ENCODE results near the gene OLFM1.

Gene OLFM1

GRCh38 chr9:135084881-135085760 is 2.3 kb upstream of the OLFM1 start:
- TF ChIP-seq TAF1 (IDR thresholded peaks at IDR 0.05; ENCODE audit: borderline replicate concordance, insufficient read depth, low read length) (no peak), POLR2AphosphoS5 (IDR thresholded peaks at IDR 0.05; ENCODE audit: low read depth, low read length) (no peak), SIN3A (IDR thresholded peaks at IDR 0.05; ENCODE audit: borderline replicate concordance, insufficient read depth, low read length) (no peak), REST (IDR thresholded peaks at IDR 0.05; ENCODE audit: insufficient read depth in 1 of 2, low read depth in 2 of 2, low read length in 2 of 2) (no peak), FOXP2 (optimal IDR thresholded peaks at IDR 0.05; ENCODE audit: borderline replicate concordance, extremely low read depth, extremely low read length, insufficient read depth) (no peak)

GRCh38 chr9:135085830-135086546 is 1.5 kb upstream of the OLFM1 start:
- TF ChIP-seq TAF1 (IDR thresholded peaks at IDR 0.05; ENCODE audit: borderline replicate concordance, insufficient read depth, low read length) (no peak), FOXP2 (optimal IDR thresholded peaks at IDR 0.05; ENCODE audit: borderline replicate concordance, extremely low read depth, extremely low read length, insufficient read depth) (no peak), POLR2AphosphoS5 (IDR thresholded peaks at IDR 0.05; ENCODE audit: low read depth, low read length) (no peak), REST (IDR thresholded peaks at IDR 0.05; ENCODE audit: insufficient read depth in 1 of 2, low read depth in 2 of 2, low read length in 2 of 2) (no peak), SIN3A (IDR thresholded peaks at IDR 0.05; ENCODE audit: borderline replicate concordance, insufficient read depth, low read length) (no peak)

GRCh38 chr9:135086597-135087488 is 625 bp upstream of the OLFM1 start:
- no peak for TF ChIP-seq TAF1 (IDR thresholded peaks at IDR 0.05; ENCODE audit: borderline replicate concordance, insufficient read depth, low read length)
- no peak for TF ChIP-seq FOXP2 (optimal IDR thresholded peaks at IDR 0.05; ENCODE audit: borderline replicate concordance, extremely low read depth, extremely low read length, insufficient read depth)
- TF ChIP-seq REST (IDR thresholded peaks at IDR 0.05; ENCODE audit: insufficient read depth in 1 of 2, low read depth in 2 of 2, low read length in 2 of 2): no peak
- TF ChIP-seq POLR2AphosphoS5 (IDR thresholded peaks at IDR 0.05; ENCODE audit: low read depth, low read length): no peak
- TF ChIP-seq SIN3A (IDR thresholded peaks at IDR 0.05; ENCODE audit: borderline replicate concordance, insufficient read depth, low read length): no peak

GRCh38 chr9:135087899-135088347 is 455 bp downstream of the OLFM1 start:
- TF ChIP-seq FOXP2 (optimal IDR thresholded peaks at IDR 0.05; ENCODE audit: borderline replicate concordance, extremely low read depth, extremely low read length, insufficient read depth) (no peak), SIN3A (IDR thresholded peaks at IDR 0.05; ENCODE audit: borderline replicate concordance, insufficient read depth, low read length) (no peak), TAF1 (IDR thresholded peaks at IDR 0.05; ENCODE audit: borderline replicate concordance, insufficient read depth, low read length) (no peak), POLR2AphosphoS5 (IDR thresholded peaks at IDR 0.05; ENCODE audit: low read depth, low read length) (no peak), REST (IDR thresholded peaks at IDR 0.05; ENCODE audit: insufficient read depth in 1 of 2, low read depth in 2 of 2, low read length in 2 of 2) (no peak)

All from PFSK-1 (cell line).